Stimulated activated CD4-positive, alpha-beta T cell treated with anti-CD3 and anti-CD28 coated beads, TNF-alpha, amount 100 ng/mL, for 48 hours (primary cell): Measurements from ENCODE around the gene EPS8L3.
A peak's percentile ranks its signal among the peaks of the same experiment; 100 is the strongest.

ENCODE experiments used
- DNase-seq, 3 donors: peaks; one replicate each; pipeline ENCODE4 v3.0.0-alpha.2; 2020; ENCODE audit warnings: low read depth in 3 of 3

Gene EPS8L3

DNA sequence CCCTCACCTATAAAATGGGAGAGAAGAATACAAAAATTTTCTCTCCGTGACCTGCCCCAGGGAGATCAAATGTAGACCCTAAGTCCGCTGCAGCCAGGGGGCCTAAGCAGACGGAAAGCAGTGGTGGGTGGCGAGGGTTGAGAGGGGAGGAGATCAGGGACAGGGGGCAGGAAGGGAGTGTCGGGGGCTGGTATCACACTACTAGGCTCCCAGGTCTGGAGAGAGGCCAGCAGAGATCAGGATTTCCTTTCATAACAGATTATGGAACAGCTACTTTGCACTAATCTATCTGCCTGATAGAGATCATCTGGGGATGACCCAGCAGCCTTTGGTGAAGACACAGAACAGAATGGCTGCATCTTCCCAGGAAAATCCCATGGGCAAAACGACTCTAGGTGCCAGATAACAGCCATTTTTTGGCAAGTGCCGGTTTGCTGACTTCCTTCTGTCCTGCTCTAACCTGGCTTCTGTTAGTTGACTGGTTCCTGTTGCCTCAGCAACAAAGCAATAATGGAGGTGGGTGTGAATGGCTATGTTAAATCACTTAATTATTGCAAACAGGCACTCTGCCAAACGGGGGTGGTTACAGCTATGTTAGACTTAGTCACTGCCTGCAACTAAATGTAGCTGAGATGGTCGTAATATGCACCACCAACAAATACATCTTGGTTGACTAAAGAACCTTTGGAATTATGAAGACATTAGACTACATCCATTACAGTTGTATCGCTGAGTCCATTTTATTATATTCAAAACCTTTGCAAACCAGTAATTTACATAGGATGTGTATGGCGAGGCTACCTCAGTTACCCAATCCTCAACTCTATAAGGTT is 30.0 kb upstream of the EPS8L3 start:
- no peak for DNase-seq

- DNase-seq: no peak
Observed at GRCh38 chr1:109793089-109793485, 29.4 kb upstream of the EPS8L3 start.

DNA sequence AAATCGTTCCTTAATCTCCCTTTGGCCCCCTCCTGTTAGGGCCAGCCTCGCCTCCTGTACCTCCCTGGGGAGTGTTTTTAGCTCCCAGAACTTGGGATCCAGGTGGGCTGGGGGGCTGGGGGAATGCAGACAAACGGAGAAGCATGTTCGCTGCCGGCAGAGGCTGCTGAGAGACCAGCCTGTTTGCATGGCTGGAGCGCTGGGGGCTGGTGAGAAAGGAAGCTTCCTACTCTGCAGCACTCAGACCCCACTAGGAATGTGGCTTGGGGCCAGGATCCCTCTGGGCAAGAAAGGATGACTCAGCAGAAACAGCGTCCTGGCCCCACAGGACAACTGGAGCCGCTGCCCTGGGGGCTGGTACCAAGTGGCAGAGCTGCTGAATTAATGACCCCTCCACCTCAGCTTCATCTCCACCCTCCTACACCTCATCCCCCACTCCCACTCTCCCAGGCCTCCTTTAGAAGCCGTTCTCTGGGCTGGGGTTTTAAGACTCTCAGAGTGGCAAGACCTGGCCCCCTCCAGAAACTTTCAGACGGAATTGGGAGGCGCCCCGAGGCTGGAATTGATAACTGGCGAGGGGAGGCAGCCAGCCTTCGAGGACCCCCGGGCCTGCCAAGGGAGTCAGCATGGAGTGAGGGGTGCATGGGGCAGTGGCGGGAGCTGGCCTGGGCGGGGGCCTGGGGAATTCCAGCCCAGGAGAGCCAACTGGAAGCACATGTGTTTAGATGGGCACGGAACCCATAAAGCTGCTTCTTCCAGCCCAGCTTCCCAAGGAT is 28.5 kb upstream of the EPS8L3 start:
- no peak for DNase-seq

- no peak for DNase-seq
Observed at GRCh38 chr1:109791495-109792043, 27.8 kb upstream of the EPS8L3 start.

DNA sequence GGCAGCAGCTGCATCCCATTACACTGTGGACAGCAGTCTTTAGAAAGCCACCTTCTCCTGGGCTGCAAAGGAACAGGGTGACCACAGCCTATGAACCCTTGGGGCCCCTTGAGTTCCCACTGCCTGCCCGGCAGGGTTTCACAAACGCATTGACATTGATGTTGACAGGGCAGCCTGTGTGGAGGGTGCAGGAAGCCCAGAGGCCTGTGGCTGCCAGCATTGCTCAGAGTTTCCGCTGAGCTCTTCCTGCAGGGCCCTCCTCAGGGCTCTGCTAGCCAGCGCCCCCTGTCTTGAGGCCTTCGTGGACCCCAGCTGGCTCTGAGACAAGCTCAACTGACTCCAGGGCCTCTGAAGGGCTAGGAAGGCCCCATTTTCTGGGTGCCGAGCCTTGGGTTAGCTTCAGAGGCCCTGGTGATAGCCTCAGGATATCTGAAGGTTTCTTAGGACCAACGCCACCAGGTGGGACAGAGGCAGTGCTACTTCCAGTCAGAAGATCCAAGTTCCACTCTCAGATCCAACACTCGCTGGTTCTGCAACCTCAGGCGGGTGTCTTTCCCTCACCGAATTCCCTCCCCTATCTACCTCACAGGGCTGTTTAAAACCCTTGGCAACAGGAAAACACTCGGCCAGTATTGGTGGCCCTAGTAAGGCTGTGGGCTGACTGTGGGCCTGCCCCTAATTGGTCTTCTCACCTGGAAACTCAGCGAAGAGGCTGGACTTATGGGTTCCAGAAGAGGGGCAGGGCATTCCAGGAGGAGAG is 27.2 kb upstream of the EPS8L3 start:
- peak; percentile 62 to 79 (median 77) for DNase-seq

GRCh38 chr1:109790329-109790728 is 26.6 kb upstream of the EPS8L3 start:
- no peak for DNase-seq

DNA sequence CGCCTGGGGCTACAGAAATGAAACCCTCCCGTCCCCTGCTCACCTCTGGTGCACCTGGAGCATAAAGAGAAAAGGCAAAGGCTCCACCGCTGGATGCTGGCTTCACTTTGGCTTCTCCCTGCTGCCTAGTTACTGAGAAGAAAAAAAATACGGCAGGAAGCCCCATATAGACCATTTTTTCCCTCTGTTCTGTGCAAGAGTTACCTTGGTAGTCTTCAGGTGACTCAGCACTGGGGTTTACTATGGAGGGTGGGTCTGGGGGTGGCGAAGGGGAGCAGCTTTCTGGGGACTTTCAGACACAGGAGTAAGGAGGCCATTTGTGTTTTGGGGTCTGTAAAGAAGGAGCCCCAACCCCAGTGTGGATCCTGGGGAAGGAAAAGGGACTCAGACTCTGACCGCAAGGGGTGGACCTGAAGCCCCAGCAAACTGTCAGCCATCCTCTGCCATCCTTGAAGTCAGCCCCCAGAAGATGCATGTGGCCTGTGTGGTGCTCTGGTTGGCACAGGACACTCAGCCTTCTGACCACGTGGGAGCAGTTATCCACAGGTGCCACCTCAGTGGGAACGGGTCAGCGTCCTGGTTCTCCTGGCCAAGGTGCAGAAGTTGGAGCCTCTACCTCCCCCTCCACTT is 25.9 kb upstream of the EPS8L3 start:
- DNase-seq: no peak

DNA sequence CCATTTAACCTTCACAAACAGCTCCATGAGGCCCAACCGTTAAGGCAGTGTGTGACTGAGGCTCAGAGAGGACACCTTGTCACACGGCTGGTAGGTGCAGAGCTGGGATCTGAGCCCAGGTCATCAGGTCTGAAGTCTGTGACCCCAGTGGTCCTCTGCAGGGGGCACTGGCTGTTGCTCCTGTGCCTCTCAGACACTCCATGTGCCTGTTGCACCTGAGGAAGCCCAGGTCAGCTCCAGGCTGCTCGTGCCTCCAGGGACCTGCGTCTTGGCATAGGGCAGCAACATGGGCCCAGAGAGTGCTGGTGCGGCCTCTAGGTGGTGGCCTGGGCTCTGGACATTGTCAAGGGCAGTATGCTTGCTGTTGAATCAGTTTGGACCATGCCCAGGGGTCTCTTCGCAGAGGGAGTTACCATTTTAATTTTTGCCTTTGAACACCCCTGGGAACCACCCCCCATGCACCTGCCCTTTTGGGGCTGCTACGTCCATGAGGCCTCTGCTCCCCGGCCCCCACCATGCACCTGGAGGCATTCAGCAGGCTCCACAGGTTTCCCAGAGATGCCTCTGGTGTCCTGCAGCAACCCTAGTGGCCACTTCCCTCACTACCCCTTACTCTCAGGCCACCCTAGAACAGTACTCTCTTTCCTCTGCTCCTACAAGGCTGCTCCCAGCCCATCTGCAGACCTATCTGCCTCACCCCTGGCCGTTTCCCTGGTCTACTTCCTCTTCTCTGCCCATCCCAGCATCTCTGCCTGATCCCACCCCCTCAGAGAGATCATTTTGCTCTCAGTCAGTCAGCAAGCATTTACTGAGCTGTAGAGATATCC is 25.2 kb upstream of the EPS8L3 start:
- DNase-seq: no peak

DNA sequence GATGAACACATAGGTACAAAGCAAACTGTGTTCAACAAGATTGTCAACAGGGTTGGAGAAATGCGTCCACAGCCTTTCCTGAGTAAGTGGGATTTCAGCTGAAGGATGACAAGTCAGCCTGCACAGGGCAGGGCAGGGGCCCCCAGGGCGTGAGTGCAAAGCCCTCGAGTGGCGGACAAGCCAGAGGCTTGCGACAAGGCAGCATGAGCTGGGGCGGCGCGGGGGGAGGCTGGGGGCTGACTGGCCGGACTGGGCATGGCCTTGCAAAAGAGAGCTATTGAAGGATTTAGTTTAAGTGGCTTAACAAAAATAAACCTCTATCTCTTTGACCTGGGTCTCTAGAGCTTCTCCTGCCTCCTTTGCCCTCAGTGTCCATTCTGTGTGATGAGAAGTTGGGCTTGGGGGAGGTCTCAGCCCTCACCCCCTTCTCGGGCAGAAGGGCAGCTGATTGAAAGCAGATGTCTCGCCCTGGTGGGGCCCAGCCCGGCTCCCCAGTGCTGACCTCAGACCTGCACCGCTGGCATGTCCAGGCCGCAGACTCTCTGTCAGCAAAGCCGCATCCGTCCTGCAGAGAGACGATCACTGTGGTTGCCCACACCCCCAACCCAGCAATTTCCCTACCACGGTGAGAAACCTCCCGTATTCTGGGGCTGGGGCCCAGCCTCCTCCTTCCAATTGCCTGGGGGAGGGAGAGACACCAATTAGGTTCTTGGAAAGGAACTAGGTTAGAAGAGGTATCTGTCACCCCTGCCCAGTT is 24.3 kb upstream of the EPS8L3 start:
- no peak for DNase-seq

DNA sequence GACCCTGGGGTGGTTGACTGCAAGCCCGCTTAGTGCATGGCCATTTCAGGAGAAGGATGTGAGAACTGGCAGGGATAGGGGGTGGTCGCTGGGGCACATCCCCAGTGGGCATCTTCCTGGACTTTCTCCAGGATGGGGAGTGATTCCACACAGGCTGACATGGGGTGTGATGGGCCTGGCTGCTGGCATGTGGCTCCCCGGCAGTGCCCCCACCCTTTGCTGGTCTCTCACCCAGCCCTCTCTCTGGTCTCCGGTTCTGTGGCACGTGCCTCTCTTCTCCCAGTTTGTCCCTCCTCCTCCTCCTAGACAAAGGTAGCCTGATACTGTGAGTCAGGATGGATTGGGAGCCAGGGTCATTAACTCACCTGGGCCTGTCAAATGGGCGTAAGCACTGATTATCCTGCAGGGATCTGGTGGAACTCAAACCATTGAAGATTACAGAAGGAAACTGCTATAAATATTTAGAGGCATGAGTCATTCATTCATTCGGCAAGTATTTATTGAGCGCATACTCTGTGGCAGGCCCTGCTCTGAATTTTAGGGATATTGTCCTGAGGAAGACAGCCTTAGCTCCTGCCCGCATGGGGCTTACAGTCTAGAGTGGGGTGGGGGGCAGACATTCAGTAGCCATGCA is 23.6 kb upstream of the EPS8L3 start:
- no peak for DNase-seq

DNA sequence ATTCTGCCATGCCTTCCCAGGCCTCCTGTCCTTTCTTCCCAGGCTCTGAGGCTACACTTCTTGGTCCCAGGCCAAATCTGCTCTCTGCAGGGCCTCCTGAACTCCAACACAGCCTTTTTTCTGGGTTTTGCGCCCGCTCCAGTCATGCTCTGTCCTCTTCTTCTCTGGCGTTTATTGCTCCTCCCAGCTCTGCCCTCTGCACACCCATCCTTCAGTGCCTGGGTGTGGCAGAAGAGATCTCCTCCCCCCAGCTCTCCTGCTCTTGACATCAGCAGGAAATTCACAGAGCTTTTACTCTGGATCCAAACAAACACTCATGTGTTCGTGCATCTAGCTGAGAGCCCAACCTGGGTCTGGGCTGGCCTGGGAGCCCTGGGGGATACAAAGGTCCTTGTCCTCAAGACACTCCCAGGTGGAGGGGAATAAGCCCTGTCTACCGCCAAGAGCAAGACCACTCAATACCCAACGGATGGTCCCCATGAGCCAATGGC is 22.9 kb upstream of the EPS8L3 start:
- DNase-seq: no peak

- no peak for DNase-seq
Observed at GRCh38 chr1:109786112-109786480, 22.4 kb upstream of the EPS8L3 start.

- DNase-seq: no peak
Observed at GRCh38 chr1:109785446-109786111, 21.9 kb upstream of the EPS8L3 start.

DNA sequence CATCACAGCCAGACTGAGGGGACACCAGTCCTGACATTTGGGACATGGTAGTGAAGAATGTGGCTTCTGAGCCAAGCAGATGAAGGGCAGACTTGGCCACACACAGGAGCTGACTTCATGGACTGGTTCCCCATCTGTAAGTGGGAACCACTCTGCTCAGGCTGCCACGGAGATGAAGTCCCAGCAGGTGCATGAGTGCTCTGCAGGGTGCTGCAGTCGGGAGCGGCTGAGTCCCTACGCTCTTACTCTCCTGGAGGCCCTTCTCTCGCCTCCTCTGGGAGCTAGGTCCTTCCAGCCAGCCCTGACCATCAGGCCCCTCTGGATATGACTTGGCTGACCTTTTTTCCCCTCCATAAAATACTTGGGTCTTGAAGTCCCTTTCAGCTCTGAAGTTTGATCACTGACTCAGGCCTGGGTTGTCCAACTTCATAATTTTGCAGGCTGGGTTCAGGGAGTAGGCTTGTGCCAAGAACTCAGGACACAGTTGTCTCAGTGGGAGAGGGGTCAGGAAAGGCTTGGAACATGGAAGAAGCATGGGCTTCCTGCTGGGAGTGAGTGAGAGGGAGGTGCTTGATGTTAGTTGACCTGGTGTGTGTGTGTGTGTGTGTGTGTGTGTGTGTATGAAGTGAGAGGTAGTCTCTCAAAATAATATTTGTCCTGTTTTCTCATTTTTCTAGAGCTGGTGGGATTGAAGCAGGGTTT is 21.0 kb upstream of the EPS8L3 start:
- DNase-seq: no peak

DNA sequence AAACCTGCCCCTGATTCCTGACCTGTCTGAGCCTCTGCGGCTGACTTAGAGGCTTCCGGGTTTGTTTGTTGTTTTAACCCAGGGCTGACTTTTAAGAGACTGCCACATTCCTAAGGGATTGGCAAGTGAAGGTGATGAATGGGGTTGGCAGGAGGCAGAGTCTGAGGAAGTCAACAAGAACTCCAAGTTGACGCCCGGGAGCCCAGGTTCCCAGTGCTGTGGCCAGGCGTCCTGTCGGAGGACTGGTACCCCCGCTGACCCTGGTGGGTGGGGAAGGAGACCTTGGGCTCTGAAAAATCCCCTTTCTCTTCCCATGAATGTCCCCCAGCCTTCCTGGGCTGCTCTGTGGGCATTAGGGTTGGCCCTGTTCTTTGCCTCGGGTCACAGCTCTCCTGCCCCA is 19.7 kb upstream of the EPS8L3 start:
- DNase-seq: no peak

GRCh38 chr1:109782927-109783326 is 19.2 kb upstream of the EPS8L3 start:
- no peak for DNase-seq

DNA sequence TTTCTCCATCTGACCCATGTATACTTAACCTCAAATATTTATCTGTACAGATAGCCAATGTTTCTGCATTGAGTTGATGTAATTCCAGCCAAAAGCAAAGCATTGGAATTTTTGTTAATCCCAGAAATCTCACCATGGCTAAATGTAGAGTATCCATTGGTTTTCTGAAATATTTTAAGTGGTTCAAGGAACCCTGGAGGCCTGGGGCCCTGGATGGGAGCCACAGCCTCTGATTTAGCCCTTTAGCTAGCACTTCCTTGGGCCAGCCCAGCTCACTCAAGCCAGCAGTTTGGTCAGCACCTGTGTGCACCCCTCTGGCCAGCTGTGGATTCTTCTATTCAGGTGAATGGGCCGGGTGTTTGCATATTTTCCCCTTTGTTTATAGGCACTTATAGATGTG is 18.8 kb upstream of the EPS8L3 start:
- no peak for DNase-seq

- no peak for DNase-seq
Observed at GRCh38 chr1:109781806-109782205, 18.1 kb upstream of the EPS8L3 start.
